GM23248 (cell line): ENCODE results near the gene E2F3.

ENCODE experiments used
- EZH2 ChIP-seq: fragments of 200-600 bp; sonication (generic); IDR thresholded peaks from 2 replicates; pipeline ENCODE4 v1.6.1; 2018; ENCODE audit warnings: antibody characterized with exemption, mild to moderate bottlenecking; ENCODE audit not compliant: insufficient read depth, poor library complexity, severe bottlenecking
- EZH2phosphoT487 ChIP-seq: fragments of 200-600 bp; sonication (generic); IDR thresholded peaks from 2 replicates; pipeline ENCODE4 v1.6.1; 2018; ENCODE audit warnings: antibody characterized with exemption, moderate library complexity, mild to moderate bottlenecking, low read depth; ENCODE audit not compliant: insufficient read depth

GRCh38 chr6:20468209-20468608, 66.5 kb downstream of the E2F3 start:
- TF ChIP-seq EZH2 (no peak), EZH2phosphoT487 (no peak)
